Measurements from ENCODE around the gene NDUFA11. TPM values are rescaled to one million over a fixed set of nuclear protein-coding genes. Genes with fewer than 3 reads are reported as not detected.

NDUFA11 gene
- total RNA-seq, 1 donor from 2014 or later, result 217 TPM

DNA sequence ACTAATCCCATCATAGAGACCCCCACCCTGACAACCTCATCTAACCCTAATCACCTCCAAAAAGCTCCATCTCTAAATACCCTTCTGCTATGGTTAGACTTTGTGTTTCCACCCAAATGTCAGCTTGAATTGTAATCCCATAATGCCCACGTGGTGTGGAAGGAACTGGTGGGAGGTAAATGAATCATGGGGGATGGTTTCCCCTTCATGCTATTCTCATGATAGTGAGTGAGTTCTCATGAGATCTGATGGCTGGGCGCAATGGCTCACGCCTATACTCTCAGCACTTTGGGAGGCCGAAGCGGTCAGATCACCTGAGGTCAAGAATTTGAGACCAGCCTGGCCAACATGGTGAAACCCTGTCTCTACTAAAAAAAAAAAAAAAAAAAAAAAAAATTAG is 3.7 kb upstream of the NDUFA11 start:
- DNase-seq (ENCODE audit: low spot score, unreplicated experiment), result no peak
- H3K27ac Mint-ChIP-seq, result peak overlapping the region; percentile 20
- peak overlapping the region; percentile 38 for H3K4me3 Mint-ChIP-seq (ENCODE audit: low read depth)
- H3K9me3 Mint-ChIP-seq (ENCODE audit: low read depth), result no peaks in the 10 kb centered on the region
- no peaks in the 10 kb centered on the region for H3K27me3 Mint-ChIP-seq
- H3K36me3 Mint-ChIP-seq (ENCODE audit: insufficient read depth), result peaks cover 1% of the 10 kb centered on the region
- no peak for TF ChIP-seq CTCF (IDR thresholded peaks at IDR 0.05; ENCODE audit: unreplicated experiment)
- H3K4me1 Mint-ChIP-seq (ENCODE audit: low read depth), result peaks cover 10% of the 10 kb centered on the region

- Mint-ChIP-seq H3K27me3 (no peaks in the 10 kb centered on the region), H3K4me3 (ENCODE audit: low read depth) (peak overlapping the region; percentile 92), H3K4me1 (ENCODE audit: low read depth) (peaks cover 10% of the 10 kb centered on the region), H3K36me3 (ENCODE audit: insufficient read depth) (peaks cover 4% of the 10 kb centered on the region), H3K9me3 (ENCODE audit: low read depth) (no peaks in the 10 kb centered on the region), H3K27ac (peak overlapping the region; percentile 85)
- no peak for TF ChIP-seq CTCF (IDR thresholded peaks at IDR 0.05; ENCODE audit: unreplicated experiment)
- DNase-seq (ENCODE audit: low spot score, unreplicated experiment), result no peak
Observed at GRCh38 chr19:5905114-5905778, 1.7 kb upstream of the NDUFA11 start.

- peak within 1 kb of the TSS; percentile 99 for H3K27ac Mint-ChIP-seq
- DNase-seq (ENCODE audit: low spot score, unreplicated experiment), result peak; percentile 100
- TF ChIP-seq CTCF (IDR thresholded peaks at IDR 0.05; ENCODE audit: unreplicated experiment), result no peak
- no peaks in the 10 kb centered on the region for H3K9me3 Mint-ChIP-seq (ENCODE audit: low read depth)
- peaks cover 7% of the 10 kb centered on the region for H3K4me1 Mint-ChIP-seq (ENCODE audit: low read depth)
- no peaks in the 10 kb centered on the region for H3K27me3 Mint-ChIP-seq
- H3K36me3 Mint-ChIP-seq (ENCODE audit: insufficient read depth), result peaks cover 4% of the 10 kb centered on the region
- H3K4me3 Mint-ChIP-seq (ENCODE audit: low read depth), result peak within 1 kb of the TSS; percentile 92
Observed at GRCh38 chr19:5904352-5905113, 943 bp upstream of the NDUFA11 start, which contains the start of gene VMAC. Gene VMAC (plus strand): TSS chr19:5904872. CDS start chr19:5904891, 19 bp downstream.

- Mint-ChIP-seq H3K27ac (peak overlapping the region; percentile 99), H3K36me3 (ENCODE audit: insufficient read depth) (peaks cover 4% of the 10 kb centered on the region), H3K9me3 (ENCODE audit: low read depth) (no peaks in the 10 kb centered on the region), H3K4me1 (ENCODE audit: low read depth) (peaks cover 6% of the 10 kb centered on the region), H3K4me3 (ENCODE audit: low read depth) (peak overlapping the region; percentile 92), H3K27me3 (no peaks in the 10 kb centered on the region)
- TF ChIP-seq CTCF (IDR thresholded peaks at IDR 0.05; ENCODE audit: unreplicated experiment), result no peak
- no peak for DNase-seq (ENCODE audit: low spot score, unreplicated experiment)
Observed at GRCh38 chr19:5903056-5903623, 450 bp downstream of the NDUFA11 start.

DNA sequence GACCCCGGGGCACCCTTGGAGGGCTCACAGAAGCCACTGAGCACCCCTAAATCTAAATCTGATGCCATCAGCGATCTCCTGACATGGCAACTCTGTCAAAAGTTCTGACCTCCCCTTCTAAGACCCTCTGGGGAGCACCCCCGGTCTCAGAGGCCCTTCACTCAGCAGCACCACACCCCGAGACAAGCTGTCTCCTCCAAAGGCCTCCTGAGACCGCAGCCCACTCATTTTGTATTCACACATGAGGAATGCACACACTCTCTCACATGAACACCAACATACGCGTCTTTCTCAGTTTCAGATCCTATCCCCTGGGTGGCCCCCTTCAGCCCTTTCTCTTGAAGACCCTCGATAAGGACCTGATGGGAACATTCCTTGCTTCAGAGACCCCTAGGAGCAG is 2.6 kb downstream of the NDUFA11 start:
- TF ChIP-seq CTCF (IDR thresholded peaks at IDR 0.05; ENCODE audit: unreplicated experiment), result no peak
- Mint-ChIP-seq H3K27ac (peak overlapping the region; percentile 81), H3K27me3 (no peaks in the 10 kb centered on the region), H3K9me3 (ENCODE audit: low read depth) (no peaks in the 10 kb centered on the region), H3K4me3 (ENCODE audit: low read depth) (peak overlapping the region; percentile 25), H3K36me3 (ENCODE audit: insufficient read depth) (peaks cover 2% of the 10 kb centered on the region), H3K4me1 (ENCODE audit: low read depth) (peaks cover 6% of the 10 kb centered on the region)
- no peak for DNase-seq (ENCODE audit: low spot score, unreplicated experiment)
